Dermis microvascular lymphatic vessel endothelial cell (primary cell): ENCODE data around the gene AJAP1. TPM values are rescaled to one million over a fixed set of nuclear protein-coding genes. Genes with fewer than 3 reads are reported as not detected.

ENCODE experiments used
- DNase-seq, 2 donors: peaks; one replicate each; pipeline versions ENCODE4 v3.0.0 to v3.0.0-alpha.2; 2010; ENCODE audit warnings: low read depth in 2 of 2
- total RNA-seq: library from RNA; depleted of rRNA; stranded (reverse); fragments of >200 nt; gene quantifications from 2 replicates; pipeline ENCODE4 v1.2.1, GENCODE V29; 2014

Gene AJAP1
- total RNA-seq, 1 donor from 2014 or later: under 0.01 TPM

- no peak for DNase-seq
Measured at GRCh38 chr1:4825800-4826450, 171.5 kb downstream of the AJAP1 start.

DNA sequence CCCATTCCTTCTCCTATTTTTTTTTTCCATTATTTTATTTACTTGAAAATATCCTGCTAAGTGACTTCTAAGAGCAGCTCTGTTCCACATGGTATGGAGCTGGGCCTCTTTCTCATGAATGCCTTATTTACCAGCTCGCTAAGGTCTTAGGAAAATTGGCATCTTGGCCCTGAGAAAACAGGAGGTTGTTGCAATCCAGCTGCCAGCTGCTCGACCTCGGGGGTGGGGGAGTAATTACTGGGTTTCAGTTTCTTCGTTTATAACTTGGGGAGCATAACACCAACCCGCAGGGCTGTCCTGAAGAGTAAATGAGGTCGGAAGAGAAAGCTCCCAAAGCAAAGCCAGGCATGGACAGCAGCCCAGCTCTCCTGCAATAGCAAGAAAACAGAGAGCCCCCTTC, 176.3 kb downstream of the AJAP1 start:
- no peak for DNase-seq

DNA sequence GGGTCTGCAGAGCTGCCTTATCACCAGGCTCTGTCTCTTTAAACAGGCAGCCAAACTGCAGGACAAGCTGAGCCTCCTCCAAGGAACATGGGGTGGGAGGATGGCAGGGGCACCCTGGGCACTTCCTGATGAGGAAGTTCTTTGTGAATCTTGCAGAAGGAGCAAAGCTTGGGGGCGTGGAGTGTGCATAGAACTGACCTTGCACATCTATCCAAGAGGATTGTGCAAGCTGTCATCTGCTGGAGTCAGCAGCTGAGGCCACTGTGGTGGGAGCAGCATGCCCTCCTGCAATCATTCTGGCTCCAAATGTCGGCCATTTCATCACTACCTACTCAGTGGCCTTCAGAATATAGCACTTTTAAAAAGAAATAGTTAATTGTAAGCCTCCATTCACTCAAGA, 182.2 kb downstream of the AJAP1 start:
- no peak for DNase-seq

GRCh38 chr1:4837031-4837600, 182.7 kb downstream of the AJAP1 start:
- DNase-seq: no peak

DNA sequence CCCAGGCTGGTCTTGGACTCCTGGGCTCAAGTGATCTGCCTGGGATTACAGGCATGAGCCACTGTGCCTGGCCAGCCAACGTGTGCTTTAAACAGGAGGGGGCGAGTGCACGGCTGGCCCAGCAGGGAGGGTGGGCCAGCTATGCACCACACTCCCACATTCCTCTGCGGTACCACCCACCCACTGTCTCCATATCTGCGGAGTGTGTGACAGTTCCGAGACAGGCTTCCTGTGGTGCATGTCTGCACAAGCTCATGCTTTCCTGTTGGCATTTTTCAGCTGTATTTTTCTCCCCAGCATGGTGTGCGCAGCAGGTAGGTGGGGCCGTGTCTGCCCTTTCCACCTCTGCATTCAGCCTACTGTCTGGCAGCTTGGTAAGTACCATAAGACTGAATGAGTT, 183.3 kb downstream of the AJAP1 start:
- no peak for DNase-seq

- DNase-seq: no peak
Measured at GRCh38 chr1:4838231-4838630, 183.8 kb downstream of the AJAP1 start.
